K562 (cell line): ENCODE measurements around the gene CFP. TPM values are rescaled to one million over a fixed set of nuclear protein-coding genes. Genes with fewer than 3 reads are reported as not detected.

Experiments
- CCAR2 ChIP-seq: fragments of 200-400 bp; formaldehyde crosslinking; IDR thresholded peaks from 2 replicates; pipeline ENCODE4 v1.6.1; 2017; ENCODE audit warnings: mild to moderate bottlenecking, low read depth, low read length
- CTCF ChIP-seq, 3 experiments: IDR thresholded peaks in 2 of 3; conservative IDR thresholded peaks in 1 of 3; 2 replicates each; pipeline ENCODE4 v1.5.1; 2011 to 2012; ENCODE audit warnings: low read length in 3 of 3, mild to moderate bottlenecking in 3 of 3, control low read depth in 2 of 3, improper control_type of control experiment in 1 of 3, inconsistent platforms in 1 of 3, low read depth in 1 of 3, mixed read lengths in 1 of 3, moderate library complexity in 1 of 3; ENCODE audit not compliant: insufficient read depth in 2 of 3
- DEAF1 ChIP-seq: fragments of 450-650 bp; formaldehyde crosslinking; IDR thresholded peaks from 2 replicates; pipeline ENCODE4 v1.4.0; 2020; ENCODE audit warnings: mild to moderate bottlenecking, moderate library complexity
- FOSL1 ChIP-seq: fragments of 200-800 bp; sonication (Bioruptor generic); conservative IDR thresholded peaks from 2 replicates; pipeline ENCODE4 v1.6.1; 2016; ENCODE audit warnings: missing genetic modification characterization, missing compliant biosample characterization
- HINFP ChIP-seq: fragments of 450-650 bp; conservative IDR thresholded peaks from 2 replicates; pipeline ENCODE4 v1.6.1; 2016; ENCODE audit warnings: missing genetic modification characterization, low read depth, mild to moderate bottlenecking, control low read depth, missing compliant biosample characterization
- MEF2D ChIP-seq: conservative IDR thresholded peaks from 2 replicates; pipeline ENCODE4 v1.6.1; 2016; ENCODE audit warnings: low read depth, missing genetic modification characterization, missing compliant biosample characterization
- NCOA6 ChIP-seq: fragments of 450-650 bp; IDR thresholded peaks from 2 replicates; pipeline ENCODE4 v1.6.1; 2017; ENCODE audit warnings: mild to moderate bottlenecking
- RBM39 ChIP-seq: fragments of 200-400 bp; formaldehyde crosslinking; optimal IDR thresholded peaks from 2 replicates; pipeline ENCODE3; 2018; ENCODE audit warnings: low read depth, low read length
- SP1 ChIP-seq: sonication (generic); formaldehyde crosslinking; IDR thresholded peaks from 2 replicates; pipeline ENCODE4 v1.8.1; 2022; ENCODE audit warnings: mild to moderate bottlenecking, missing genetic modification reagents
- TCFL5 ChIP-seq: fragments of 250-450 bp; sonication (Bioruptor Pico); conservative IDR thresholded peaks from 2 replicates; pipeline ENCODE4 v1.6.1; 2021; ENCODE audit warnings: mild to moderate bottlenecking, moderate library complexity, matching md5 sums
- TEAD1 ChIP-seq, 2 experiments: fragments of 450-650 bp in 1 of 2; sonication (generic) in 1 of 2; formaldehyde crosslinking; IDR thresholded peaks; 2 replicates each; pipeline versions ENCODE4 v1.4.0 to v1.8.0; 2020 to 2022; ENCODE audit warnings: mild to moderate bottlenecking in 2 of 2, missing genetic modification reagents in 1 of 2
- TFAP4 ChIP-seq: sonication (generic); formaldehyde crosslinking; IDR thresholded peaks from 2 replicates; pipeline ENCODE4 v1.8.0; 2022; ENCODE audit warnings: missing genetic modification reagents, mild to moderate bottlenecking, moderate library complexity, borderline replicate concordance
- THAP12 ChIP-seq: fragments of 250-450 bp; sonication (Bioruptor Pico); IDR thresholded peaks from 2 replicates; pipeline ENCODE4 v1.9.0; 2021; ENCODE audit warnings: mild to moderate bottlenecking, inconsistent platforms
- WHSC1 ChIP-seq: IDR thresholded peaks from one replicate; pipeline ENCODE4 v1.6.1; 2012; ENCODE audit warnings: low read length, control low read depth, inconsistent platforms
- XRCC3 ChIP-seq: fragments of 450-650 bp; IDR thresholded peaks from 2 replicates; pipeline ENCODE4 v1.6.1; 2017; ENCODE audit warnings: mild to moderate bottlenecking, moderate library complexity
- ZBTB7A ChIP-seq: IDR thresholded peaks from 2 replicates; pipeline ENCODE4 v1.6.1; 2011; ENCODE audit warnings: low read depth, mild to moderate bottlenecking, low read length, moderate library complexity, borderline replicate concordance; ENCODE audit not compliant: control insufficient read depth
- ZFP30 ChIP-seq: fragments of 250-450 bp; sonication (Bioruptor Pico); IDR thresholded peaks from 2 replicates; pipeline ENCODE4 v1.8.0; 2022; ENCODE audit warnings: moderate library complexity, mild to moderate bottlenecking, inconsistent platforms, borderline replicate concordance
- ZFP36 ChIP-seq: fragments of 150-350 bp; IDR thresholded peaks from 2 replicates; pipeline ENCODE4 v1.6.1; 2018; ENCODE audit warnings: low read length, low read depth; ENCODE audit not compliant: partially characterized antibody
- polyA plus RNA-seq, 8 experiments: library from polyadenylated mRNA; depleted of rRNA in 4 of 8; stranded (reverse) in 5 of 8; unstranded in 3 of 8; fragments of >200 nt; fragmentation: Nextera tagmentation in 2 of 8; fragmentation: Illumina TruSeq in 1 of 8; extraction: Ambion mirVana in 2 of 8; extraction: Trizol in 1 of 8; gene quantifications; 2 replicates each; pipeline versions ENCODE4 v1.2.1 to v1.2.3, GENCODE V29; 2011 to 2014; ENCODE audit warnings: inconsistent platforms in 1 of 8, missing spikeins in 1 of 8
- total RNA-seq, 7 experiments: library from RNA; depleted of rRNA in 6 of 7; stranded (reverse); fragments of >200 nt in 6 of 7; fragmentation: Illumina TruSeq in 2 of 7; extraction: Trizol in 2 of 7; gene quantifications; 2 replicates each; pipeline versions ENCODE4 v1.2.1 to v1.2.3, GENCODE V29; 2011 to 2021; ENCODE audit warnings: low replicate concordance in 1 of 7

The CFP gene
- total and polyA plus RNA-seq, 9 of the 15 experiments (the other 6 are each of a cell fraction or from before 2014, with no cell fraction given): 0.18 to 2.0 (median 0.55) TPM

GRCh38 chrX:47581731-47582647, 47.7 kb downstream of the CFP start, which contains the start of gene TIMP1 (continued):
- TF ChIP-seq THAP12 (CRISPR knock-in tag) (peak; percentile 72; the same call in 1 of the 2 replicates), TCFL5 (no peak), SP1 (peak; percentile 68), ZBTB7A (peak; percentile 56; the same call in 1 of the 2 replicates), CTCF (IDR thresholded peaks at IDR 0.05 in 2 of 3, conservative IDR thresholded peaks at IDR 0.05 in 1 of 3; ENCODE audit: insufficient read depth in 2 of 3, low read depth in 1 of 3, low read length in 3 of 3) (no peak), CCAR2 (no peak), WHSC1 (no peak), NCOA6 (no peak), HINFP (tag) (no peak), TEAD1 (CRISPR knock-in tag; IDR thresholded peaks at IDR 0.05) (peak in 1 of 2 experiments; percentile 51; a peak in 1 of 4 replicates), XRCC3 (no peak), ZFP36 (peak; percentile 40), RBM39 (no peak), TFAP4 (CRISPR knock-in tag) (peak; percentile 79), FOSL1 (tag) (peak; percentile 88), DEAF1 (no peak), ZFP30 (CRISPR knock-in tag) (no peak), MEF2D (tag) (no peak)
